COLO668 (cell line): Measurements from ENCODE around the gene SLC25A30.
"Not testable (repeated sequence)": the region's sequence is repeated elsewhere in the genome, so short reads cannot be mapped to it uniquely, and the experiment has no call there.

ENCODE experiments used
- DNase-seq: peaks from one replicate; lab custom pipeline; 2025; ENCODE audit not compliant: unreplicated experiment; lab: John Stamatoyannopoulos, UW

The SLC25A30 gene

GRCh38 chr13:45368571-45368970 is 49.6 kb downstream of the SLC25A30 start:
- DNase-seq: no peak

GRCh38 chr13:45368005-45368404 is 50.2 kb downstream of the SLC25A30 start:
- no peak for DNase-seq

GRCh38 chr13:45367358-45367757 is 50.8 kb downstream of the SLC25A30 start:
- DNase-seq: peak; percentile 93

- no peak for DNase-seq
Measured at GRCh38 chr13:45365558-45365885, 52.7 kb downstream of the SLC25A30 start.

- no peak for DNase-seq
Measured at GRCh38 chr13:45364876-45365557, 53.2 kb downstream of the SLC25A30 start.

- DNase-seq: no peak
Measured at GRCh38 chr13:45362939-45363338, 55.2 kb downstream of the SLC25A30 start.

- no peak for DNase-seq
Measured at GRCh38 chr13:45361596-45362206, 56.5 kb downstream of the SLC25A30 start.

GRCh38 chr13:45356966-45357672 is 61.1 kb downstream of the SLC25A30 start:
- no peak for DNase-seq

- DNase-seq: no peak
Measured at GRCh38 chr13:45353895-45354294, 64.3 kb downstream of the SLC25A30 start.

GRCh38 chr13:45352031-45352430 is 66.1 kb downstream of the SLC25A30 start:
- no peak for DNase-seq

GRCh38 chr13:45350152-45350551 is 68.0 kb downstream of the SLC25A30 start:
- DNase-seq: no peak

- DNase-seq: no peak
Measured at GRCh38 chr13:45349438-45349837, 68.7 kb downstream of the SLC25A30 start.

- DNase-seq: not testable (repeated sequence)
Measured at GRCh38 chr13:45344064-45344463, 74.1 kb downstream of the SLC25A30 start.
